Activated CD4-positive, alpha-beta T cell treated with anti-CD3 and anti-CD28 coated beads for 4 hours (primary cell): ENCODE data around the gene EMP3.
A peak's percentile ranks its signal among the peaks of the same experiment; 100 is the strongest.
"Not testable (repeated sequence)": the region's sequence is repeated elsewhere in the genome, so short reads cannot be mapped to it uniquely, and the experiment has no call there.

Experiments used
- DNase-seq, 2 donors: peaks; one replicate each; pipeline ENCODE4 v3.0.0-alpha.2; 2020

The EMP3 gene

DNA sequence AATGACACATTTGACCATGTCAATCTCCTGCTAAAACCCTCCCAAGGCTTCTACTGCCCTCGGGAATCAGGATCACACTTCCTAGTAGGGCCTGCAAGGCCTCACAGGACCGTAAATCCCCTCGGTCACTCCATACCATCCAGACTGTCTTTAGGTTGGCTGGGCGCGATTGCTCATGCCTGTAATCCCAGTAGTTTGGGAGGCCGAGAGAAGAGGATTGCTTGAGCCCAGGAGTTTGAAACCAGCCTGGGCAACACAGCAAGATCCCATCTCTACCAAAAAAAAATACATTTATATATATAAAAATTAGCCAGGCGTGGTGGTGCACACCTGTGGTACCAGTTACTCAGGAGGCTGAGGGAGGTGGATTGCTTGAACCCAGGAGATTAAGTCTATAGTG, 23.4 kb downstream of the EMP3 start:
- no peak for DNase-seq

DNA sequence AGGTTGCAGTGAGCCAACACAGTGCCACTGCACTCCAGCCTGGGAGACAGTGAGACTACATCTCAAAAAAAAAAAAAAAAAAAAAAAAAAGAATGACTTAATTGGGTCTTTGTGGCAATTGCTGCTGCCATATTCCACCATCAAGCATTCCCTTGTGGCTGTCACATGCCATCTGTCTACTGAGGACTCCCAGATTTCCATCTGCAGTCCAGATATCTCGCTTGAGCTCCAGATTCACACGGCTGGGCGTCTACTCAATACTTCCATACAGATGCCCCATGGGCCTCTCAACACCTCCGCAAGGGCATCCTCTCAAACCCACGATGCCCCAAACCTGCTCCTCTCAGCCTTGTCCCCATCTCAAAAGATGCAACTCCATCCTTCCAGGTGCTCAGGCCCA, 25.5 kb downstream of the EMP3 start:
- DNase-seq = no peak

DNA sequence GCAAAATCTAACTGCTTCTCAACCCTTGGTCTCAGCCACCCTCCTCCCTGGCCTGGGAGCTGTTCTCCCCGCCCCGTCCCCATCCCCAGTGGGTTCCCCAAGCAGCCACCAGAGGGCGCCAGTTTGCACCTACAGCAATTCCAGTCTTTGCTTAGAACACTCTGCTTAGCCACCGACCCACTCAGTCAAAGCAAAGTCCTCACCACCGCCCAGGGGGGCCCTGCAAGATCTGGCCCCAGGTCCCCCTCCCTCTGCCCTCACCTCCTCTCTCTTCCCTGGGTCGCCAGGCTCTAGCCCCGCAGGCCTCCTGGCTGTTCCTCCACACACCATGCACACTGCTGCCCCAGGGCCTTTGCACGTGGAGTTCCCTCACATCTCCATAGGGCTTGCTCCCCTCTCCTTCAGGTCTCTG, 26.0 kb downstream of the EMP3 start:
- DNase-seq = peak; percentile 69 to 81

GRCh38 chr19:48353677-48354076, 28.3 kb downstream of the EMP3 start:
- no peak for DNase-seq

DNA sequence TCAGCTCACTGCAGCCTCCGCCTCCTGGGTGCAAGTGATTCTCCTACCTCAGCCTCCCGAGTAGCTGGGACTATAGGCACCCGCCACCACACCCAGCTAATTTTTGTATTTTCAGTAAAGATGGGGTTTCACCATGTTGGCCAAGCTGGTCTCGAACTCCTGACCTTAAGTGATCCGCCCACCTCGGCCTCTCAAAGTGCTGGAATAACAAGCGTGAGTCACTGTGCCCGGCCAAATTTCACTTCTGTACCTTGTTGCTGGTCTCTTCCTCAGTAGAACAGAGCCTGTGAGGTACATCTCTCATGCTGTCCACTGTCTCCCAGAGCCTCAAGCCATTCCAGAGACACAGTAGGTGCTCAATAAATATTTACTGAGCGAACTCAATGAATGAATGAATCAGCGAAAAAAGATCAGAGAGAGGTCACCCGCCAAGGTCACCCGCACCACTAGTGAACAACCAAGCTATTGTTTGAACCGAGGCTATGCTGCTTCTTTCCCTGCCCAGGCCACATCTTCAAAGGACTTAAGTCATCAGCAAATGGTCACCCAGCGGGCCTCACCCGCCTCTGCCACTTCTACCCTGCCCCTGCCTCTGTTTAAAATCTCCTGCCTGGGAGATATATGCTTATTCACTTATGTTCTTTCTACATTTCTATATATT, 29.1 kb downstream of the EMP3 start:
- DNase-seq = no peak

DNA sequence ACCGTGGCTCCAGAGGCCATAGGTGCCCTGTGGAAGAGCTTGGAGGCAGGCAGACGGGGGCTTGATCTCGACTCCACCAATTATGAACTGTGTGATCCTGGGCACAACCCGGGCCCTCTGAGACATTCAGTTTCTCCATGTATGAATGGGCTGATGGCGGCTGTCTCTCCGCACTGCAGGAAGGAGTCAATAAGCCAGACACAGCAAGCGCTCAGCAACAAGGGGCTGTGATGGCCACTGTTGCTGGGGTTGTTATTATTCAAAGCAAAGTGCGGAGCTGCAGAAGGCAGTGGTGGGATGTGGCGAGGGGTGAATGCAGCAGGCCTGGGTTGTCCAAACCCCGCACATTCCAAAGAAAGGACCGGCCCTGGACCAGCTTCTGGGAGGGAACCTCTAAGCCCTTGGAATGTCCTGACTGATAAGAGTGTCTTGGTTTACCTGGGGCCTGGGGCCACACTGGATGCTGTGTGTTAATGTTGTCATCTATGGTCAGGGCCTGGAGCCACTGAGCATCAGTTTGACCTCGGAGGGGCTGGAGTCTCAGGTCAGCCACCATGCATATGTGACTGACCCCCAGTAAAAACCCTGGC, 30.1 kb downstream of the EMP3 start:
- DNase-seq = no peak

DNA sequence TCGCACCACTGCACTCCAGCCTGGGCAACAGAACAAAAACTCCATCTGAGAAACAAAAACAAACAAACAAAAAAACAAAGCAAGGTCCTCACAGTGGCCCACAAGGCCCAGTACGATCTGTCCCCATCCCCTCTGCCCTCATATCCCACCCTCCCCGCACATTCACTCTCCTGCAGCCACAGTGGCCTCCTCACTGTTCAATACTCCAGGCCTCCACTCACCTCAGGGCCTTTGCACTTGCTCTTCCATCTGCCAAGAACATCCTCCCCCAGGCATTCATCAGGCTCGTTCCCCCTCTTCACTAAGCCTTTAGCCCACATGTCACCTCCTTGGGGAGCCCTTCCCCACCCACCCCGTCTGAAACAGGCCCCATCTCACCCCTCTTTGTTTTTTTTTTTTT, 33.8 kb downstream of the EMP3 start:
- DNase-seq = no peak

- no peak for DNase-seq
These were observed 36.6 kb downstream of the EMP3 start for GRCh38 chr19:48361912-48362311.

DNA sequence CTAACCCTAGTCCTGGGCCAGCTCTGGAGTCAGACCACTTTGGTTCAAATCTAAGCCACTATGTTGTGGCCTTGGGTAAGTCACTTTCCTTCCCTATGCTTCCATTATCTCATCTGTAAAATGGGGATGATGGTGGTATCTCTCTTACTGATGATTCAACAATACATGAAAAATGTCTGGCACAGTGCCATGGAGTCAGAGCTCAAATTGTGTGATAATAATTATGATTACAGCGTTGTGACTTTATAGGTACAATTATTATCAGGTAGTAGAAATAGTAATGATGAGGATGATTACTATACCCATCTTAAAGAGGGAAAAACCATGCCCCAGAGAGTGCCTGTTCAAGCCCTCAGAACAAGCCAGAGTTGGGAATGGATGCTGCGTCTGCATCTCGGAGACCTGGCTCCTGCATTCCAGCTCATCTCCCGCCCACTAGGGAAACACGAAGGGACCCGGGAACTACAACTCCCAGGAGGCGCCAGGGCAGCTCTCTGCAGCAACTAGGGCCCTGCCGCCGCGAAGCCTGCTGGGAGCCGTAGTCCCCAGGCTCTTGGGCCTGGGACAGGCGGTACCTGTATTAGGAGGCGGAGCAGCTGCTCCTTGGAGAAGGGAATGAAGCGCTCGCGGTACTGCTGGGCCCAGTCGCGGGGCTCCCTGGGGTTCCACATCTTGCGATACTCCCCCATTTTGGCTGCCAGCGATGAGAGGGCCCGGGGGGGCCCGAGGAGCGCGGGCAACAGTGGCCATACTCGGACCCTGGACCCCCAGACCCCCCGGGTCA, 37.6 kb downstream of the EMP3 start:
- peak; percentile 87 to 89 for DNase-seq

DNA sequence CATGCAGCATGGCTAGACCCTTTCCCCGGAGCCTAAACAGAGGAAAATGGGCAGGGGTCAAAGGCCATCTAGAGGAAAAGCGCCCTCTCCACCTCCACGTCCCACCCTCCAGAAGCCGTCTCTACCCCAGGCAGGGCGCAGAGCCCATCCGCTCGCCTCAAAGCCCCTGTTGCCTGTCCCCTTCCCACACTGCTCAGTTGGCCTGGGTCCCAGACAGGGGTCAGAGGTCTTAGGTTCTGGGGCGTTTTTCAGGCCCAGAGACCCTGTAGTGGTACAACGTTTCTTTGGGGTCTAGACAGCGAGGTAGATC, 38.1 kb downstream of the EMP3 start:
- no peak for DNase-seq

GRCh38 chr19:48363810-48364597, 38.7 kb downstream of the EMP3 start, which contains the start of the genes SYNGR4 and TMEM143:
Gene SYNGR4 (plus strand): TSS chr19:48364367. CDS start chr19:48365843, 1,476 bp downstream.
Gene TMEM143 (minus strand): TSS chr19:48363940. CDS start chr19:48363920, 20 bp downstream.
- peak; percentile 96 to 99 for DNase-seq

GRCh38 chr19:48364598-48365348, 39.4 kb downstream of the EMP3 start:
- DNase-seq = no peak

- DNase-seq = no peak
These were observed 40.2 kb downstream of the EMP3 start for GRCh38 chr19:48365602-48366001.

GRCh38 chr19:48367855-48368254, 42.5 kb downstream of the EMP3 start:
- no peak for DNase-seq

DNA sequence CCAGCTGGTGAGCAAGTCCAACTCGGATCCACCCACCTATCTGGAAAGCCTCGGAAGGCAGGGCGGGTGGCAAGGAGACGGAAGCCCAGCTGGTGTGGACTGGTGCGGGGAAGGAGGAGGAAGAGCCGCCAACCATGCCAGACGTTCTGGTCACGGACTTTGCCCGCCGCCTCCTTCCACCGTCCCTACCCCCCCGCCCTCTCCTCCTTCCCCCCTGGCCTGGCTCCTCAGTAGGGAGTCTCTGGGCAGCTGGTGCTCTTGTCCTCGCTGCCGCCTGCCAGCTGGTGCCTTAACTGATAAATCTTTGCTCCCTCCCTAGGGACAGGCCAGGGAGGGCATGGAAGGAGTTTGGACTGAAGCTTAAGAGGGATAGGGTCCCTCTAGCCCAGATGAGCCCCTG, 43.6 kb downstream of the EMP3 start:
- DNase-seq = no peak

GRCh38 chr19:48370955-48371354, 45.6 kb downstream of the EMP3 start:
- no peak for DNase-seq

DNA sequence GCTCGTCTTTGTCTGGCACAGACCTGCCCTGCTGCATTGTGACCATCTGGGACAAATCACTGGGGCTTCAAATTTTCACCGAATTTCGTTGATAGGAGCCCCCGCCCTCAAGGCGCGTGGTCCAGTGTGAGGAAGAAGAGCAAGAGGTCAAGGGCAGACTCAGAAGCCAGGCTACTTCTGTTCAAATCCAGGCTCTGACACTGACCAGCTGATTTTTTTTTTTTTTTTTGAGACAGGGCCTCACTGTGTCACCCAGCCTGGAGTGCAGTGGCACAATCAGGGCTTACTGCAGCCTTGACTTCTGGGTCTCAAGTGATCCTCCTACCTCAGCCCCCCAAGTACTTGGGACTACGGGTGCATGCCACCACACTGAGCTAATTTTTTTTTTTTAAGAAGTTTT, 46.0 kb downstream of the EMP3 start:
- no peak for DNase-seq

DNA sequence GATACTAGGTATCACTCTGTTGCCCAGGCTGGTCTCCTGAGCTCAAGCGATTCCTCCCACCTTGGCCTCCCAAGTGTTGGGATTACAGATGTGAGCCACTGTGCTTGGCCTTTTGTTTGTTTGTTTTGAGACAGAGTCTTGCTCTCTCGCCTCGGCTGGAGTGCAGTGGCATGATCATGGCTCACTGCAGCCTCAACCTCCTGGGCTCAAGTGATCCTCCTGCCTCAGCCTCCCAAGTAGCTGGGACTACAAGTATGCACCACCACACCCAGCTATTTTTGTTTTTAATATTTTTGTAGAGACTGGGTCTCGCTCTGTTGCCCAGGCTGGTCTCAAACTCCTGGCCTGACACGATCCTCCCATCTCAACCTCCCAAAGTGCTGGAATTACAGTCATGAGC, 46.4 kb downstream of the EMP3 start:
- DNase-seq = not testable (repeated sequence)

DNA sequence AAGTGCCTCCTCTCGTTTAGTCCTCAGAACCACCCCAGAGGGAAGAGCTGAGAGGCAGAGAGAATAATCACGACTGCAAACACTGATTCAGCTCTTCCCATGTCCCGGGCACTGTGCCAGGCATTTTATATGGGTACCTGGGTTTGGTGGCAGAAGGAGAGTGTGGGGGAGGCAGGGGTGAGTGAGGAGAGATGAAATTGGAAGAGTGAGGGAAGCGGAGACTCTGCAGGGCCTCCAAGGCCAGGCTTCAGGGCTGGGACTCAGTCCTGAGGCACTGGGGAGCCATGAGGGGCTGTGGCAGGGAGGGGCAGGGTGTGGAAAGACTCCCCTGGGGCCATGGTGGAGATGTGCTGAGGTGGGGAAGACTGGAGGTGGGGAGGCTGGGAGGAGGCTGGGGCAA, 47.6 kb downstream of the EMP3 start:
- no peak for DNase-seq

DNA sequence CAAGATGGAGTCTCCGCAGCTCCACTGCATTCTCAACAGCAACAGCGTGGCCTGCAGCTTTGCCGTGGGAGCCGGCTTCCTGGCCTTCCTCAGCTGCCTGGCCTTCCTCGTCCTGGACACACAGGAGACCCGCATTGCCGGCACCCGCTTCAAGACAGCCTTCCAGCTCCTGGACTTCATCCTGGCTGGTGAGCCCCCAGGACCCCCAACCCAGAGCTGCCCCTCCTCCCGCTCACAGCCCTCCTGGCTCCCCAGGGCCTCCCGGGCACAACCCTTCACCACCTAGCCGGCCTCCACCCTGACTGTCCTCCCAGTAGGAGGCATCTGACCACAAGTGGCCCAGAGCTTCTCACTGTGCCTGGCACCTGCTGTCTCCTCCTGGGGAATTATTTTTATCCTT, 48.2 kb downstream of the EMP3 start:
- no peak for DNase-seq

DNA sequence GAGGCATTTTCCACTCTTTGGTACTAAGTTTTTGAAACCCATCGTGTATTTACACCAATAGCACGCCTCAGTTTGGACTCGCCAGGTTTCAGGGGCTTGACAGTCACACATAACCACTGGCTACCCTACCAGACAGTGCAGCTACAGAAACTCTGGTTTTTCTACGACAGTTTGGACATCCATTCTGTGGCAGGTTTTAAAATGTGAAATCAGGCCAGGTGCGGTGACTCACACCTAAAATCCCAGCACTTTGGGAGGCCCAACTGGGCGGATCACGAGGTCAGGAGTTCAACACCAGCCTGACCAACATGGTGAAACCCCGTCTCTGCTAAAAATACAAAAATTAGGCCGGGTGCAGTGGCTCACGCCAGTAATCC, 52.8 kb downstream of the EMP3 start:
- DNase-seq = no peak

DNA sequence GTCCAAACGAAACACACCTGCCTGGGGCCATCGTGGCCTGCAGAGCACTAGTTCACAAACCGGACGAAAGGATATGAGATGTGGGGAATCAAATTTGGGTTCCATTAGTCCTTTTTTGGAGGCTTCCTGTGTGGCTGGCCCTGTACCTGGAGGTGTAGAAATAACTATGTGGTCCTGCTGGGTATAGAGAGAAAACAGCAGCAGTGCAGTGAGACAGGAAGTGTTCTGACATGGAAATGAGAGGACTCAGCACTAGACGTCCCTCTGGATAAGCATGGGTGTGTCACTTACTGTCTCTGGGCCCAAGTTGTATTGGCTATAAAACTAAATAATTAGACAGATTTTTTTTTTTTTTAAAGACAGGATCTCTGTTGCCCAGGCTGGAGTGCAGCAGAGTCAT, 53.7 kb downstream of the EMP3 start:
- DNase-seq = no peak
